SK-N-SH (cell line): ENCODE measurements around the gene GULP1. TPM values are rescaled to one million over a fixed set of nuclear protein-coding genes. Genes with fewer than 3 reads are reported as not detected.

ENCODE experiments used
- CTCF ChIA-PET: fragments of 300-600, 350-600 bp; formaldehyde crosslinking; extraction: SDS; loops from one replicate; lab custom pipeline; 2021; lab: Yijun Ruan, JAX
- POLR2A ChIA-PET: fragments of 350-600 bp; sonication (Branson Sonifier 250); formaldehyde crosslinking; extraction: SDS; loops from one replicate; lab custom pipeline; 2020; ENCODE audit warnings: antibody characterized with exemption, inconsistent platforms; lab: Yijun Ruan, JAX
- DNase-seq: peaks from one replicate; pipeline ENCODE4 v3.0.0; 2012
- H2AFZ ChIP-seq: fragments of 200-600 bp; sonication (generic); 2 replicates; pipeline ENCODE4 v1.8.1; 2016; ENCODE audit warnings: antibody characterized with exemption, mild to moderate bottlenecking, low read depth
- H3F3A ChIP-seq: fragments of 200-600 bp; sonication (generic); replicated peaks from 2 replicates; pipeline ENCODE3; 2016; ENCODE audit warnings: antibody characterized with exemption, mild to moderate bottlenecking; ENCODE audit not compliant: insufficient read depth
- H3K27ac ChIP-seq, 2 experiments: fragments of 200-500 bp in 1 of 2; fragments of 200-600 bp in 1 of 2; sonication (Bioruptor generic) in 1 of 2; sonication (generic), shearing (Covaris generic) in 1 of 2; 2 replicates each; pipeline versions ENCODE4 v1.5.1 to v1.6.1; 2014 to 2016; ENCODE audit warnings: low read depth in 2 of 2, inconsistent platforms in 1 of 2, low read length in 1 of 2, mild to moderate bottlenecking in 1 of 2, mixed read lengths in 1 of 2
- H3K27me3 ChIP-seq: fragments of 200-600 bp; sonication (generic), shearing (Covaris generic); 2 replicates; pipeline ENCODE4 v1.6.1; 2016; ENCODE audit warnings: mixed run types; ENCODE audit not compliant: insufficient read depth
- H3K36me3 ChIP-seq, 2 experiments: fragments of 200-500 bp in 1 of 2; fragments of 200-600 bp in 1 of 2; sonication (Bioruptor generic) in 1 of 2; sonication (generic) in 1 of 2; replicated peaks in 1 of 2; 2 replicates each; pipeline versions ENCODE3 to v1.5.1; 2014 to 2016; ENCODE audit warnings: low read length in 1 of 2, mild to moderate bottlenecking in 1 of 2; ENCODE audit not compliant: insufficient read depth in 2 of 2, control insufficient read depth in 1 of 2
- H3K4me1 ChIP-seq, 2 experiments: fragments of 200-500 bp in 1 of 2; fragments of 200-600 bp in 1 of 2; sonication (Bioruptor generic) in 1 of 2; sonication (generic), shearing (Covaris generic) in 1 of 2; 2 replicates each; pipeline versions ENCODE4 v1.5.1 to v1.6.1; 2014 to 2016; ENCODE audit warnings: low read depth in 1 of 2, low read length in 1 of 2, mixed run types in 1 of 2; ENCODE audit not compliant: insufficient read depth in 2 of 2, control insufficient read depth in 1 of 2
- H3K4me2 ChIP-seq: fragments of 200-600 bp; sonication (generic), shearing (Covaris generic); 2 replicates; pipeline ENCODE4 v1.6.1; 2017; ENCODE audit warnings: mixed run types
- H3K4me3 ChIP-seq, 2 experiments: fragments of 200-500 bp in 1 of 2; fragments of 200-600 bp in 1 of 2; sonication (Bioruptor generic) in 1 of 2; sonication (generic), shearing (Covaris generic) in 1 of 2; 2 replicates each; pipeline versions ENCODE4 v1.5.1 to v1.8.1; 2014 to 2016; ENCODE audit warnings: low read depth in 2 of 2, inconsistent platforms in 1 of 2, low read length in 1 of 2, mild to moderate bottlenecking in 1 of 2, mixed read lengths in 1 of 2, moderate library complexity in 1 of 2
- H3K79me2 ChIP-seq: fragments of 200-600 bp; sonication (generic); 2 replicates; pipeline ENCODE4 v1.8.1; 2017; ENCODE audit warnings: mild to moderate bottlenecking; ENCODE audit not compliant: insufficient read depth
- H3K9ac ChIP-seq: fragments of 200-600 bp; sonication (generic); 2 replicates; pipeline ENCODE4 v1.6.1; 2017; ENCODE audit warnings: mixed run types
- H3K9me2 ChIP-seq: fragments of 200-600 bp; sonication (generic); 2 replicates; pipeline ENCODE4 v1.6.1; 2017; ENCODE audit warnings: mixed run types
- H3K9me3 ChIP-seq: fragments of 200-600 bp; sonication (generic); 2 replicates; pipeline ENCODE4 v1.6.1; 2017; ENCODE audit warnings: mixed run types, mild to moderate bottlenecking, moderate library complexity
- H4K20me1 ChIP-seq: fragments of 200-600 bp; sonication (generic); 2 replicates; pipeline ENCODE4 v1.6.1; 2017; ENCODE audit warnings: mild to moderate bottlenecking, mixed run types; ENCODE audit not compliant: insufficient read depth
- CHD2 ChIP-seq: fragments of 150-350 bp; IDR thresholded peaks from 2 replicates; pipeline ENCODE4 v1.6.1; 2018; ENCODE audit warnings: low read length; ENCODE audit not compliant: partially characterized antibody
- CTCF ChIP-seq: fragments of 200-600 bp; sonication (generic); IDR thresholded peaks from 2 replicates; pipeline ENCODE4 v1.6.1; 2017; ENCODE audit warnings: antibody characterized with exemption, mild to moderate bottlenecking, moderate library complexity
- ELF1 ChIP-seq: IDR thresholded peaks from 2 replicates; pipeline ENCODE4 v1.4.0; 2012
- EP300 ChIP-seq, 2 experiments: IDR thresholded peaks; 2 replicates each; pipeline versions ENCODE4 v1.4.0 to v1.6.1; 2012; ENCODE audit warnings: borderline replicate concordance in 1 of 2, low read depth in 1 of 2, low read length in 1 of 2
- FOXM1 ChIP-seq: IDR thresholded peaks from 2 replicates; pipeline ENCODE4 v1.4.0; 2012; ENCODE audit warnings: low read depth, mild to moderate bottlenecking
- GABPA ChIP-seq: IDR thresholded peaks from 2 replicates; pipeline ENCODE4 v1.4.0; 2012; ENCODE audit warnings: low read depth, mild to moderate bottlenecking
- GATA2 ChIP-seq: sonication (generic); formaldehyde crosslinking; IDR thresholded peaks from 2 replicates; pipeline ENCODE4 v1.5.0; 2020; ENCODE audit warnings: mild to moderate bottlenecking, missing genetic modification reagents
- NRF1 ChIP-seq: IDR thresholded peaks from 2 replicates; pipeline ENCODE4 v1.6.1; 2012; ENCODE audit warnings: low read depth, mild to moderate bottlenecking, low read length
- PBX3 ChIP-seq: IDR thresholded peaks from 2 replicates; pipeline ENCODE4; 2012
- RFX5 ChIP-seq: IDR thresholded peaks from 2 replicates; pipeline ENCODE4 v1.6.1; 2012; ENCODE audit warnings: mild to moderate bottlenecking, improper control_type of control experiment, low read length
- RXRA ChIP-seq: IDR thresholded peaks from 2 replicates; pipeline ENCODE4 v1.4.0; 2012; ENCODE audit warnings: low read depth, mild to moderate bottlenecking, borderline replicate concordance
- SMC3 ChIP-seq: IDR thresholded peaks from 2 replicates; pipeline ENCODE4 v1.6.1; 2012; ENCODE audit warnings: low read depth, low read length, improper control_type of control experiment
- TEAD4 ChIP-seq: IDR thresholded peaks from 2 replicates; pipeline ENCODE4 v1.4.0; 2012; ENCODE audit warnings: mild to moderate bottlenecking, borderline replicate concordance; ENCODE audit not compliant: insufficient read depth
- USF2 ChIP-seq: fragments of 150-350 bp; IDR thresholded peaks from 2 replicates; pipeline ENCODE4 v1.6.1; 2017; ENCODE audit warnings: antibody characterized with exemption, low read length, low read depth, borderline replicate concordance
- WGBS: methylation state at CpG from one replicate; pipeline ENCODE4 v1.1.6; 2017; ENCODE audit warnings: low lambda C conversion rate; 5-methylcytosine and 5-hydroxymethylcytosine counted together
- polyA plus RNA-seq, 3 experiments: library from polyadenylated mRNA; depleted of rRNA; stranded (reverse); fragments of >200 nt; gene quantifications; 2 replicates each; pipeline ENCODE4 v1.2.3, GENCODE V29; 2012
- TF ChIP-seq, protein P1 (sequence below): IDR thresholded peaks from 2 replicates; pipeline ENCODE4 v1.6.1; 2012; ENCODE audit warnings: mild to moderate bottlenecking, low read depth, low read length, moderate library complexity

GULP1 gene
- polyA plus RNA-seq, 1 of the 3 experiments (the other 2 are of a cell fraction), result 33.8 TPM

DNA sequence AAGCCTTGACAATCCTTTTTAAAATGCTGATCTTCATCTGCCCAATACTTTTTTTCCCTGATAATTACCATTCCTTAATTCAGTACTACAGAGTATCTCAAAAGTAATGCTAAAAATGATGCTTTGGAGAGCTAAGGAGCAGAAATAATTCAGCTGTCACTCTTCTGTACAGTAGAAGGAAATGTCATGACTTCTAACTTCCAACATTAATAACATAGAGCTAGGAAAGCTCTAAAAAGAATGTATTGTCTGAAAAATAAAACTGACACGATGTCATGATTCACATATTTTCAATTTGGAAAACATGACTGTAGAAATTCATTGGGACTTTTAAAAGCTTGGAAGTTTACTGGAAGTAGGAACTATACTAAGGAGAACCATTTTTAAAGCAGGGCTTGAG, 212.3 kb downstream of the GULP1 start:
- peaks cover 11% of the 10 kb centered on the region for H3F3A ChIP-seq
- no peaks in the 10 kb centered on the region for H3K9me3 ChIP-seq
- no peaks in the 10 kb centered on the region for H3K9me2 ChIP-seq
- H3K4me3 ChIP-seq, result no peak overlapping the region
- CTCF ChIA-PET, result interaction anchor here (1.4 kb wide), 1 partner anchor 210 kb away, joined by 3 read pairs; no protein-coding TSS in a partner anchor
- POLR2A ChIA-PET, result no interaction called here
- 77% methylated on average over 1 of the region's 1 CpG for WGBS
- no peaks in the 10 kb centered on the region for H3K79me2 ChIP-seq
- no peak overlapping the region for H3K4me2 ChIP-seq
- no peak for DNase-seq
- no peaks in the 10 kb centered on the region; a peak in 2 of 4 replicates for H3K4me1 ChIP-seq
- no peak overlapping the region for H2AFZ ChIP-seq
- 0 out of 2 replicates have a peak, but pooled peaks have one; percentile 16 for TF ChIP-seq PBX3
- no peak for TF ChIP-seq CTCF
- H4K20me1 ChIP-seq, result no peaks in the 10 kb centered on the region
- H3K27me3 ChIP-seq, result no peaks in the 10 kb centered on the region
- H3K36me3 ChIP-seq, result peaks cover 0 to 8% of the 10 kb centered on the region in 2 experiments
- no peak overlapping the region for H3K9ac ChIP-seq
- H3K27ac ChIP-seq, result no peak overlapping the region

- TF ChIP-seq ELF1, result no peak
- no peak for TF ChIP-seq CHD2
- TF ChIP-seq, protein P1, sequence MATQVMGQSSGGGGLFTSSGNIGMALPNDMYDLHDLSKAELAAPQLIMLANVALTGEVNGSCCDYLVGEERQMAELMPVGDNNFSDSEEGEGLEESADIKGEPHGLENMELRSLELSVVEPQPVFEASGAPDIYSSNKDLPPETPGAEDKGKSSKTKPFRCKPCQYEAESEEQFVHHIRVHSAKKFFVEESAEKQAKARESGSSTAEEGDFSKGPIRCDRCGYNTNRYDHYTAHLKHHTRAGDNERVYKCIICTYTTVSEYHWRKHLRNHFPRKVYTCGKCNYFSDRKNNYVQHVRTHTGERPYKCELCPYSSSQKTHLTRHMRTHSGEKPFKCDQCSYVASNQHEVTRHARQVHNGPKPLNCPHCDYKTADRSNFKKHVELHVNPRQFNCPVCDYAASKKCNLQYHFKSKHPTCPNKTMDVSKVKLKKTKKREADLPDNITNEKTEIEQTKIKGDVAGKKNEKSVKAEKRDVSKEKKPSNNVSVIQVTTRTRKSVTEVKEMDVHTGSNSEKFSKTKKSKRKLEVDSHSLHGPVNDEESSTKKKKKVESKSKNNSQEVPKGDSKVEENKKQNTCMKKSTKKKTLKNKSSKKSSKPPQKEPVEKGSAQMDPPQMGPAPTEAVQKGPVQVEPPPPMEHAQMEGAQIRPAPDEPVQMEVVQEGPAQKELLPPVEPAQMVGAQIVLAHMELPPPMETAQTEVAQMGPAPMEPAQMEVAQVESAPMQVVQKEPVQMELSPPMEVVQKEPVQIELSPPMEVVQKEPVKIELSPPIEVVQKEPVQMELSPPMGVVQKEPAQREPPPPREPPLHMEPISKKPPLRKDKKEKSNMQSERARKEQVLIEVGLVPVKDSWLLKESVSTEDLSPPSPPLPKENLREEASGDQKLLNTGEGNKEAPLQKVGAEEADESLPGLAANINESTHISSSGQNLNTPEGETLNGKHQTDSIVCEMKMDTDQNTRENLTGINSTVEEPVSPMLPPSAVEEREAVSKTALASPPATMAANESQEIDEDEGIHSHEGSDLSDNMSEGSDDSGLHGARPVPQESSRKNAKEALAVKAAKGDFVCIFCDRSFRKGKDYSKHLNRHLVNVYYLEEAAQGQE, result no peak
- no peak for TF ChIP-seq RXRA
- no peak for TF ChIP-seq GATA2 (CRISPR knock-in tag)
- TF ChIP-seq RFX5, result no peak
- TF ChIP-seq EP300 (IDR thresholded peaks at IDR 0.05; ENCODE audit: borderline replicate concordance in 1 of 2, low read depth in 1 of 2, low read length in 1 of 2), result no peak
- TF ChIP-seq CTCF, result no peak
- TF ChIP-seq FOXM1, result no peak
- no peak for TF ChIP-seq NRF1
- no peak for TF ChIP-seq TEAD4
- no peak for TF ChIP-seq GABPA
- TF ChIP-seq PBX3, result no peak
- no peak for TF ChIP-seq USF2
- TF ChIP-seq SMC3, result no peak
- TF ChIP-seq, all 33 proteins: peak for 0
- Histone ChIP-seq H3F3A (peaks cover 14% of the 10 kb centered on the region), H3K27me3 (no peaks in the 10 kb centered on the region), H3K4me3 (no peak overlapping the region), H4K20me1 (no peaks in the 10 kb centered on the region), H3K9me3 (no peaks in the 10 kb centered on the region), H3K36me3 (peaks cover 0 to 5% of the 10 kb centered on the region in 2 experiments), H3K4me2 (no peak overlapping the region), H3K9ac (no peak overlapping the region), H3K27ac (peak overlapping the region in 1 of 2 experiments; percentile 44; a peak in 2 of 4 replicates), H3K4me1 (peaks cover 0 to 5% of the 10 kb centered on the region in 2 experiments; a peak in 3 of 4 replicates), H2AFZ (no peak overlapping the region), H3K9me2 (no peaks in the 10 kb centered on the region), H3K79me2 (no peaks in the 10 kb centered on the region)
- 91% methylated on average over 1 of the region's 1 CpG for WGBS
- ChIA-PET POLR2A (no interaction called here), CTCF (no interaction called here)
- no peak for DNase-seq
Measured at GRCh38 chr2:188506843-188507242, 215.2 kb downstream of the GULP1 start.
